Memory B cell (primary cell): Measurements from ENCODE around the gene C2CD4D.
A peak's percentile ranks its signal among the peaks of the same experiment; 100 is the strongest.
"Not testable (repeated sequence)": the region's sequence is repeated elsewhere in the genome, so short reads cannot be mapped to it uniquely, and the experiment has no call there.

Source experiments
- ATAC-seq: fragments of 150-1000 bp; cut with Tn5 transposase; 2 replicates; pipeline ENCODE4 v1.10.0; 2021; ENCODE audit warnings: low read depth, mild to moderate bottlenecking, moderate library complexity
- DNase-seq, 2 donors: peaks; one replicate each; pipeline ENCODE4 v3.0.0; 2022; ENCODE audit warnings: low spot score in 2 of 2
- H3K27ac Mint-ChIP-seq: one replicate; pipeline ENCODE4 v1.8.0; 2022; ENCODE audit warnings: mild to moderate bottlenecking, moderate library complexity, mixed read lengths
- H3K27me3 Mint-ChIP-seq: one replicate; pipeline ENCODE4 v1.8.0; 2022; ENCODE audit warnings: mixed read lengths
- H3K36me3 Mint-ChIP-seq: one replicate; pipeline ENCODE4 v1.8.0; 2022; ENCODE audit warnings: mild to moderate bottlenecking, mixed read lengths
- H3K4me1 Mint-ChIP-seq: one replicate; pipeline ENCODE4 v1.8.0; 2022; ENCODE audit warnings: mixed read lengths
- H3K4me3 Mint-ChIP-seq: one replicate; pipeline ENCODE4 v1.8.0; 2022; ENCODE audit warnings: mild to moderate bottlenecking, moderate library complexity, mixed read lengths
- H3K9me3 Mint-ChIP-seq: one replicate; pipeline ENCODE4 v1.8.0; 2022; ENCODE audit warnings: mixed read lengths

Gene C2CD4D

GRCh38 chr1:151839457-151840403, at the start of gene C2CD4D:
TSS of gene C2CD4D (minus strand) at chr1:151839820. CDS start at chr1:151838989, 831 bp downstream.
- Mint-ChIP-seq H3K27me3 (peaks cover 9% of the 10 kb centered on the region), H3K4me1 (peaks cover 21% of the 10 kb centered on the region), H3K4me3 (peak within 1 kb of the TSS; percentile 75), H3K9me3 (no peaks in the 10 kb centered on the region), H3K27ac (peak within 1 kb of the TSS; percentile 31), H3K36me3 (no peaks in the 10 kb centered on the region)
- DNase-seq (peak; percentile 45 to 52), ATAC-seq (peak; percentile 63)

- H3K4me3 Mint-ChIP-seq: no peak overlapping the region
- H3K27me3 Mint-ChIP-seq: no peaks in the 10 kb centered on the region
- H3K9me3 Mint-ChIP-seq: no peaks in the 10 kb centered on the region
- H3K4me1 Mint-ChIP-seq: peaks cover 3% of the 10 kb centered on the region
- no peak for DNase-seq
- ATAC-seq: peak; percentile 42
- no peak overlapping the region for H3K27ac Mint-ChIP-seq
- H3K36me3 Mint-ChIP-seq: peaks cover 35% of the 10 kb centered on the region
Observed at GRCh38 chr1:151888972-151889570, 49.5 kb upstream of the C2CD4D start.

- H3K27ac Mint-ChIP-seq: no peak overlapping the region
- DNase-seq: no peak
- no peak for ATAC-seq
- peaks cover 3% of the 10 kb centered on the region for H3K4me1 Mint-ChIP-seq
- no peaks in the 10 kb centered on the region for H3K27me3 Mint-ChIP-seq
- no peak overlapping the region for H3K4me3 Mint-ChIP-seq
- peaks cover 27% of the 10 kb centered on the region for H3K36me3 Mint-ChIP-seq
- no peaks in the 10 kb centered on the region for H3K9me3 Mint-ChIP-seq
Observed at GRCh38 chr1:151887028-151887427, 47.4 kb upstream of the C2CD4D start.

- H3K27me3 Mint-ChIP-seq: no peaks in the 10 kb centered on the region
- no peak overlapping the region for H3K4me3 Mint-ChIP-seq
- H3K27ac Mint-ChIP-seq: no peak overlapping the region
- H3K4me1 Mint-ChIP-seq: peaks cover 3% of the 10 kb centered on the region
- H3K36me3 Mint-ChIP-seq: peaks cover 19% of the 10 kb centered on the region
- ATAC-seq (no peak), DNase-seq (no peak)
- no peaks in the 10 kb centered on the region for H3K9me3 Mint-ChIP-seq
Observed at GRCh38 chr1:151885479-151885878, 45.9 kb upstream of the C2CD4D start.

GRCh38 chr1:151884879-151885278, 45.3 kb upstream of the C2CD4D start:
- not testable (repeated sequence) for H3K9me3 Mint-ChIP-seq, ATAC-seq, DNase-seq, H3K27me3 Mint-ChIP-seq, H3K27ac Mint-ChIP-seq, H3K4me3 Mint-ChIP-seq, H3K4me1 Mint-ChIP-seq
- peaks cover 19% of the 10 kb centered on the region for H3K36me3 Mint-ChIP-seq

GRCh38 chr1:151884445-151884844, 44.8 kb upstream of the C2CD4D start:
- H3K9me3 Mint-ChIP-seq, H3K27ac Mint-ChIP-seq, DNase-seq, H3K27me3 Mint-ChIP-seq, H3K4me3 Mint-ChIP-seq, H3K4me1 Mint-ChIP-seq: not testable (repeated sequence)
- ATAC-seq: peak; percentile 52
- H3K36me3 Mint-ChIP-seq: peaks cover 19% of the 10 kb centered on the region

GRCh38 chr1:151883898-151884297, 44.3 kb upstream of the C2CD4D start:
- not testable (repeated sequence) for H3K27ac Mint-ChIP-seq, H3K4me1 Mint-ChIP-seq

GRCh38 chr1:151882918-151883317, 43.3 kb upstream of the C2CD4D start:
- not testable (repeated sequence) for H3K27ac Mint-ChIP-seq, DNase-seq, H3K9me3 Mint-ChIP-seq, ATAC-seq, H3K4me3 Mint-ChIP-seq, H3K27me3 Mint-ChIP-seq, H3K4me1 Mint-ChIP-seq
- H3K36me3 Mint-ChIP-seq: peaks cover 15% of the 10 kb centered on the region

More at GRCh38 chr1:151883898-151884297, 44.3 kb upstream of the C2CD4D start:
- H3K27me3 Mint-ChIP-seq, H3K4me3 Mint-ChIP-seq, DNase-seq, H3K9me3 Mint-ChIP-seq, ATAC-seq: not testable (repeated sequence)
- H3K36me3 Mint-ChIP-seq: peaks cover 15% of the 10 kb centered on the region

- Mint-ChIP-seq H3K36me3 (peaks cover 13% of the 10 kb centered on the region), H3K4me1 (peaks cover 3% of the 10 kb centered on the region), H3K27ac (no peak overlapping the region), H3K9me3 (no peaks in the 10 kb centered on the region), H3K4me3 (no peak overlapping the region), H3K27me3 (no peaks in the 10 kb centered on the region)
- no peak for DNase-seq
- ATAC-seq: no peak
Observed at GRCh38 chr1:151882466-151882865, 42.8 kb upstream of the C2CD4D start.

- no peaks in the 10 kb centered on the region for H3K27me3 Mint-ChIP-seq
- peaks cover 10% of the 10 kb centered on the region for H3K36me3 Mint-ChIP-seq
- DNase-seq (no peak), ATAC-seq (no peak)
- H3K9me3 Mint-ChIP-seq: no peaks in the 10 kb centered on the region
- peaks cover 3% of the 10 kb centered on the region for H3K4me1 Mint-ChIP-seq
- no peak overlapping the region for H3K27ac Mint-ChIP-seq
- H3K4me3 Mint-ChIP-seq: no peak overlapping the region
Observed at GRCh38 chr1:151881479-151881878, 41.9 kb upstream of the C2CD4D start.

- Mint-ChIP-seq H3K27me3 (no peaks in the 10 kb centered on the region), H3K4me1 (no peaks in the 10 kb centered on the region), H3K27ac (no peak overlapping the region), H3K9me3 (no peaks in the 10 kb centered on the region), H3K4me3 (no peak overlapping the region), H3K36me3 (peaks cover 12% of the 10 kb centered on the region)
- DNase-seq: no peak
- ATAC-seq: no peak
Observed at GRCh38 chr1:151875419-151876097, 35.9 kb upstream of the C2CD4D start.

- not testable (repeated sequence) for H3K4me3 Mint-ChIP-seq, H3K36me3 Mint-ChIP-seq, H3K9me3 Mint-ChIP-seq, ATAC-seq, H3K4me1 Mint-ChIP-seq, H3K27me3 Mint-ChIP-seq, H3K27ac Mint-ChIP-seq, DNase-seq
Observed at GRCh38 chr1:151872776-151873175, 33.2 kb upstream of the C2CD4D start.

- H3K9me3 Mint-ChIP-seq: no peaks in the 10 kb centered on the region
- no peaks in the 10 kb centered on the region for H3K4me1 Mint-ChIP-seq
- peaks cover 7% of the 10 kb centered on the region for H3K36me3 Mint-ChIP-seq
- H3K4me3 Mint-ChIP-seq: no peak overlapping the region
- DNase-seq (no peak), ATAC-seq (no peak)
- H3K27me3 Mint-ChIP-seq: peaks cover 1% of the 10 kb centered on the region
- H3K27ac Mint-ChIP-seq: no peak overlapping the region
Observed at GRCh38 chr1:151871284-151872030, 31.8 kb upstream of the C2CD4D start.
